Measurements from ENCODE around the gene ELL.
"Not testable (repeated sequence)": the region's sequence is repeated elsewhere in the genome, so short reads cannot be mapped to it uniquely, and the experiment has no call there.

The ELL gene

DNA sequence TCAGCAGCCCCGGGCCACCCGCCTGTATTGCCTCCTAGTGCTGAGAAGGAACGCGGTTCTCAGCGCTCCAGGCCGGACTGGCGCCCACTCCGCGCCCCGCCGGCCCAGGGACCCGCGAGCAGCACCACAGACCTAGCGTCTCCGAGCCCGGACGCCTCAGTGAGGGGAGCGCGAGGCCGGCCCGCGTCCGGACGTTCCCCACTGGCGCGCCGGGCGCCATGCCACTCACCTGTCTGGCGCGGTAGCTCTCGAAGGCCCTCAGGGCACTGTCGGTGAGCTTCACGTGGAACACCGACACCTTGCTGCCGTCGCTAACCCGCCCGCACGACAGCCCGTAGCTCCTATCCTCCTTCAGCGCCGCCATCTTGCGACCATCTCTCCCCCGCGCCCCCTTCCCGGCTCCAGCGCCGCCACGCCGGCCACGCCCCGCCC is at the start of gene ELL:
Gene ELL, minus strand, starts transcription at position 379 of the 432 bp plus-strand sequence. Its CDS starts 15 bp downstream, at position 364.
- no peak for DNase-seq

- DNase-seq, result no peak
These were observed 46.5 kb upstream of the ELL start for GRCh38 chr19:18568367-18568766.

- no peak for DNase-seq
These were observed 45.1 kb upstream of the ELL start for GRCh38 chr19:18566953-18567352.

GRCh38 chr19:18562086-18562485 is 40.2 kb upstream of the ELL start:
- DNase-seq, result no peak

- no peak for DNase-seq
These were observed 37.8 kb upstream of the ELL start for GRCh38 chr19:18559685-18560084.

DNA sequence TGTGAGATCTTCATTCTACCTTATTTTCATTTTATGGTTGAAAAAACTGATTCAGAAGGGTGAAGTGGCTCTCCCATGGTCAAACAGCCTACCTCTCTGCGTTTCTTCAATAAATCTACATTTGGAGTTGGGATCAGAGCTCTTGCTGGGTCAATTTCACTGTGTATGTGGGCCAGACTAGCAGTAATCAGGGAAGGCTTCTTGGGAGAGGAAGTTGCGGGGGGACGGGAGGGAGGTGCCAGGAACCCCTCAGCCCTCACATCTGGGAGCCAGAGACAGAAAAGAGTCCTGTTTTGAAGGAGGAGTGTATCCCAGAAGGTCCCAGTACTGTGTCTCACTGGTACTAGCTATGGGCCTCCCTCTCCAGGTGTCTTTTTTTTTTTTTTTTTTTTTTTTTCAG is 36.7 kb upstream of the ELL start:
- DNase-seq, result no peak

GRCh38 chr19:18558202-18558555 is 36.3 kb upstream of the ELL start:
- DNase-seq, result no peak

GRCh38 chr19:18557411-18558201 is 35.7 kb upstream of the ELL start, which contains the start of gene KXD1:
Gene KXD1 (plus strand): TSS chr19:18557870. CDS start chr19:18562057, 4,187 bp downstream.
- peak; percentile 95 to 98 for DNase-seq

GRCh38 chr19:18551631-18552030 is 29.8 kb upstream of the ELL start:
- DNase-seq, result no peak

- DNase-seq, result peak; percentile 51 to 67
These were observed 22.1 kb upstream of the ELL start for GRCh38 chr19:18543814-18544475.

GRCh38 chr19:18542941-18543813 is 21.3 kb upstream of the ELL start, which contains the start of gene FKBP8:
Gene FKBP8 (minus strand): TSS chr19:18543573. CDS start chr19:18541970, 1,603 bp downstream.
- peak; percentile 92 to 95 for DNase-seq

DNA sequence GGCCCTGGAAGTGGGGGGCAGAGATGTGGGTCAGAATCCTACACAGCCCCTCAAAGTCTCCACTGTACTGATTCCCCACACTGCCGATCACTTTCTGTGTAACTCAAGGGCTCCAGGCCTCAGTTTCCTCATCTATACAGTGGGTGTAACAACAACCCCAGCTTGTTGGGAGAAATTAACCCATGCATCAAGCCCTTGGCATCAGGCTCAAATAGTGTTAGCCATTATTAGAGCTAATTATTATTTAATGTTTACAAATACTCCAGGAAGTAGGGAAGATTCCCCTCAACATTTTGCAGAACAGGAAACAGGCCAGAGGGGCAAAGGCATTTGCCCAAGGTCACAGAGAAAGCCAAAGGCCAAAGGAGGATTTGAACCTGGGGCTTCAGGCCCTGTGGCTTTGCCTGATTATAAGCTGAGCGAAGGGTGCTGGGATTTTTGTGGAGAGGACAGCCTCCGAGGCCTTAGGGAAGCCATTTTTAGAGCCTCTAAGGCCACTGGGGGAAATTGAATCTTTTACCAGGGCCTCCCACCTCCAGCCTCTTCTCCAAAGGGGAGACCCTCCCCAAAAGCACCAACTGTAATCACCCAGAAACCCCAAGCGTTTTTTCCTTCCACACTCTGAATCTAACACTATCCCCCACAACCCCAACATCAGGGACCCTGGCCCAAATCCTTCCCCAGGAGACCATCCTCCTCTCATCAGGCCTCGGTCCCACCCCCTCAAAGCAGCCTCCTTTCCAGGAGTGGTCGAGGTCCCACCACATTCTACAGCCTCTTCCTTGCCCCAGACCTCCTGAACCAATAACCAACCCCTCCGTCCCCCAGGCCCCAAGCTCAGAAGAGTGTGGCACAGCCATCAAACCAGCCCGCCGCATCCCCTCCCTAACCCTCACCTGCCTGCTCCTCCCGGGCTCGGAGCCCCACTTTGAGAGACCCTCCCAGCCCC is 20.4 kb upstream of the ELL start:
- DNase-seq, result no peak

GRCh38 chr19:18541258-18541991 is 19.6 kb upstream of the ELL start:
- peak in 1 of 2 experiments; percentile 9 for DNase-seq

- DNase-seq, result not testable (repeated sequence)
These were observed 18.3 kb upstream of the ELL start for GRCh38 chr19:18540200-18540599.

DNA sequence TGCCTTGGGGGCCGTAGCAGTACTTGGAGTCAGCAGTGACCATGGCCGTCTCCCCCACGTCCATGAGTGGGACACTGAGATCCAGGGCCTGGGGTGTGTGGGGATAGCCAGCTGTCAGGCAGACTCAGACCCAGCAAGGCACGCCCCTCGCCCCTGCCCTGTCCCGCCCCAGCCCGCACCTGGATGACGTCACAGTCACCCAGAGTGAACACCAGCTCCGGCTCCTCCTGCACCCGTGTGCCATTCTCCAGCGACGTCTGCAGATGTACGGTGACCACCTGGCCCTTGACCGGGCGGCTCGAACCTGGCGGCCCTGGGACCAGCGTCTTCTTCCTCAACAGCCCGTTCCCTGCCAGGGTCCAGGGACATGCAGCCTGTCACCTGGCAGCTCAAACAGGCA is 17.5 kb upstream of the ELL start:
- DNase-seq, result no peak

DNA sequence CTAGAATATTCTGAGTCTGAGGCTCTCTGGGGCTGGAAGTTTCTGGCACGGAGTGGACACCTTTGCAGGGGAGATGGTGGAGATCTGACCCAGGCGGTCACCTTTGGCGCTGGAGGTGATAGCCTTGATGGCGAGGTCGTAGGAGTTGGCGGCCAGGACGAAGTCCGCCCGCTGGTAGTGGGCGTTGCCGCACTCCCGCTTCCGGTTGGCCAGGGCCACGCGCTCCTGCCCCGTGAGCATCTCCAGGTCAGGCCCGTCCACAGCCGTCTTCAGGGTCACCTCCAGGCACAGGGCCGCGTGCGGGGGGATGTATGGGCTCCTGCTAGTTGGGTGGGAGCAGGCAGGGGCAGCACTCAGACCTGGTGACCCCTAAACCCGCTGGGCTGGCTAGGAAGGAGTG is 16.2 kb upstream of the ELL start:
- DNase-seq, result no peak

- DNase-seq, result no peak
These were observed 15.6 kb upstream of the ELL start for GRCh38 chr19:18537431-18537830.

GRCh38 chr19:18536475-18536874 is 14.6 kb upstream of the ELL start:
- no peak for DNase-seq

DNA sequence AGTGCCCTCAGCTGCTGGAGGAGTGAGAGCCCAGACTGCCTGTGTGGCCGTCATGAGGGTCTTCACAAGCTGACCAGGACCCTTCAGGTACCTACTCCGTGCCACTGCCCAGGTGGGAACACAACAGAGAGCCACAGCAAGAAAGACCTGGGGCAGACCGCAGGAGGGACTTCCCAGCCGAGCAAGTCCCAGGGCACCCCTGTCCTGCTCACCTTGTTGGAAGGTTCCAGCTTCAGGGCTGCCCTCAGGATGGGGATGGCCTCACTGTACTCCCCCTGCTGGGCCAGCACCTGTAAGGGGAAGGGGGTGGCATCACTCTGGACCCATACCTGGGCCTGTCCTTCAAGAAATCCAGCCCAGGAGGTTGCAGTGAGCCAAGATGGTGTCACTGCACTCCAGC is 11.2 kb upstream of the ELL start:
- DNase-seq, result no peak

DNA sequence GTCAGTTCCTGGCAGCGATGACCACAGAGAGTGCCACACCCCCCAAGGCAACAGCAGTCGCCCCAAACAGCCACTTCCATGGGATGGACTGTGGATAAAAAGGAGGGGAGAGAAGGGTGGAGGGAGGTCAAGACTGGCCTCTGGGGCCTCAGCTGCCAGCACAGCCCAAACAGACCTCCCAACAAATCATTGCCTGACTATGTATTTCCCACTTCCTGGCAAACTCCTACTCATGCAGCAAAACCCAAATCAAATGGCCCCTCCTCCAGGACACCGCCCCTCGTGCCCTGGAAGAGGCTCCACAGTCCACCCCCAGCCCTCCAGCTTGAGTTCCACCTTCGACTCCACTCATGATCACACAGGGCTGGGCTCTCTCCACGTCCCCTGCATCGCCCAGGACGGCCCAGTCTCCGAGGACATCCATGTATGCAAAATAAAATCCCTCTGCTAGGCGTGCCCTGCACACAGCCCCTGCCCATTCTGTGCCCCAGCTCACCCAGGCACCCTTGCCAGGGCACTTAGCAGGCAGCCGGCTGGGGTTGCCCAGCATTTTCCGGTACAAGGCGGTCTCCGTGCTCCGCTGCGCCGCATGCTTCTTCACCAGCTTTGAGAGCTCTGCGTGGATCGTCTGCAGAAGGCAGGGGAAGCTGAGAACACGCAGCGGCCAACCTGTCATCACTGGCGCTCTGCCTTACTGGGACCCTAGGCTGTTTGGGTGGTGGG is 10.5 kb upstream of the ELL start:
- no peak for DNase-seq

DNA sequence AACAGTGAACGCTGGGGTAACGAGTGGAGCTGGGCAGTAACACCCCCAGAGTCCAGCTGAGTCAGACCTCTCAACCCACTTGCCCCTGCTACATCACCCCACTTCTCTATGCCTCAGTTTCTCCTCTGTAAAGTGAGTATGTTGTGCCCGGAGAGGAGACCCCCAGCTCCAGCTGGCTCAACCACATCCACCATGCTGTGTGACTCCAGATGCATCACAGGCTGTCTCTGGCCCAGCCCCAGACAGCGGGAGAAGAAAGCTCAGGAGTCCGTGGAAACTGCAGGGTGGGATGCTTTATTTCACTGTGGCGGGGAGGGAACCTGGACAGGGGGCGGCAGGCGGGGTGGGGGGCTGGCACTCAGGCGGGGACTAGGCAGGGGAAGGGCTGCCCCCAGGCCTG is 9.6 kb upstream of the ELL start:
- DNase-seq, result no peak
